ENCODE results near the gene YTHDC1. TPM values are rescaled to one million over a fixed set of nuclear protein-coding genes. Genes with fewer than 3 reads are reported as not detected.

The YTHDC1 gene
- total RNA-seq, 6 experiments from 2014 or later: 41.3 to 51.8 (median 50.1) TPM

DNA sequence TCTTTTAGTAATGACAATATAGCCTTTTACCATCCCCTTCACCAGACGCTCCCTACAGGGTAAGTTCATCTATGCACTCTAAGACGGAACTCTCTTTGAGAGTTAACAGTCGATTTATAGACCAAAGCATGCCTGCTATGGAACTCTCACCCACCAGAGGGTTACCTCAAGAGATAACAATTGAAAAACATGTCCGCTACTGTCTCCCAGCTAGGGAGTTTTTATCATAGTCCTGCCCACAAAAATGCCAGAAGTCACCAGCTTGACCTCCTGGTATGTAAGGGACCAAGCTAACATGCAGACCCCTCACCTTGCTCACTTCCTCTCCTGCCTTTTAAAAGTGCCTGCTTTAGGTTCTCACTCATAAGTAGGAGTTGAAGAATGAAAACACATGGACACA lies 16.7 kb upstream of the YTHDC1 start:
- no peak for DNase-seq
- no peak overlapping the region for H3K27ac Mint-ChIP-seq
- no peak overlapping the region for H3K4me3 Mint-ChIP-seq
- TF ChIP-seq, protein P1, sequence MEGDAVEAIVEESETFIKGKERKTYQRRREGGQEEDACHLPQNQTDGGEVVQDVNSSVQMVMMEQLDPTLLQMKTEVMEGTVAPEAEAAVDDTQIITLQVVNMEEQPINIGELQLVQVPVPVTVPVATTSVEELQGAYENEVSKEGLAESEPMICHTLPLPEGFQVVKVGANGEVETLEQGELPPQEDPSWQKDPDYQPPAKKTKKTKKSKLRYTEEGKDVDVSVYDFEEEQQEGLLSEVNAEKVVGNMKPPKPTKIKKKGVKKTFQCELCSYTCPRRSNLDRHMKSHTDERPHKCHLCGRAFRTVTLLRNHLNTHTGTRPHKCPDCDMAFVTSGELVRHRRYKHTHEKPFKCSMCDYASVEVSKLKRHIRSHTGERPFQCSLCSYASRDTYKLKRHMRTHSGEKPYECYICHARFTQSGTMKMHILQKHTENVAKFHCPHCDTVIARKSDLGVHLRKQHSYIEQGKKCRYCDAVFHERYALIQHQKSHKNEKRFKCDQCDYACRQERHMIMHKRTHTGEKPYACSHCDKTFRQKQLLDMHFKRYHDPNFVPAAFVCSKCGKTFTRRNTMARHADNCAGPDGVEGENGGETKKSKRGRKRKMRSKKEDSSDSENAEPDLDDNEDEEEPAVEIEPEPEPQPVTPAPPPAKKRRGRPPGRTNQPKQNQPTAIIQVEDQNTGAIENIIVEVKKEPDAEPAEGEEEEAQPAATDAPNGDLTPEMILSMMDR (IDR thresholded peaks at IDR 0.05): no peak
- H3K27me3 Mint-ChIP-seq (ENCODE audit: insufficient read depth): no peaks in the 10 kb centered on the region; the same call in none of the 2 replicates
- peaks cover 14% of the 10 kb centered on the region for H3K9me3 Mint-ChIP-seq
- H3K36me3 Mint-ChIP-seq (ENCODE audit: low read depth): peaks cover 16% of the 10 kb centered on the region
- peaks cover 34% of the 10 kb centered on the region for H3K4me1 Mint-ChIP-seq (ENCODE audit: low read depth)

DNA sequence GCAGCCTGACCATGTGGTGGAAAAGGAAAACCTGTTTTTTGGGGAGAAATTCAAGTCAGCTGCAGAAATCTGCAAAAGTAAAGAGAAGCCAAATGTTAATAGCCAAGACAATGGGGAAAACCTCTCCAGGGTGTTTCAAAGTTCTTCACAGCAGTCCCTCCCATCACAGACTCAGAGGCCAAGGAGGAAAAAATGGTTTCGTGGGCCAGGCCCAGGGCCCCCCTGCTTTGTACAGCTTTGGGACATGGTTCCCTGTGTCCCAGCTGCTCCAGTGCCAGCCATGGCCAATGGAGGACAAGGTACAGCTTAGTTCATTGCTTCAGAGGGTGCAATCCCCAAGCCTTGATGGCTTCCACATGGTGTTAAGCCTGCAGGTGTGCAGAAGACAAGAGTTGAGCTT lies 15.2 kb upstream of the YTHDC1 start:
- Mint-ChIP-seq H3K27me3 (ENCODE audit: insufficient read depth) (peaks cover 3% of the 10 kb centered on the region), H3K36me3 (ENCODE audit: low read depth) (peaks cover 16% of the 10 kb centered on the region), H3K4me1 (ENCODE audit: low read depth) (peaks cover 49% of the 10 kb centered on the region), H3K4me3 (no peak overlapping the region), H3K9me3 (peaks cover 14% of the 10 kb centered on the region), H3K27ac (no peak overlapping the region)
- no peak for DNase-seq
- TF ChIP-seq, protein P1 (IDR thresholded peaks at IDR 0.05): no peak

DNA sequence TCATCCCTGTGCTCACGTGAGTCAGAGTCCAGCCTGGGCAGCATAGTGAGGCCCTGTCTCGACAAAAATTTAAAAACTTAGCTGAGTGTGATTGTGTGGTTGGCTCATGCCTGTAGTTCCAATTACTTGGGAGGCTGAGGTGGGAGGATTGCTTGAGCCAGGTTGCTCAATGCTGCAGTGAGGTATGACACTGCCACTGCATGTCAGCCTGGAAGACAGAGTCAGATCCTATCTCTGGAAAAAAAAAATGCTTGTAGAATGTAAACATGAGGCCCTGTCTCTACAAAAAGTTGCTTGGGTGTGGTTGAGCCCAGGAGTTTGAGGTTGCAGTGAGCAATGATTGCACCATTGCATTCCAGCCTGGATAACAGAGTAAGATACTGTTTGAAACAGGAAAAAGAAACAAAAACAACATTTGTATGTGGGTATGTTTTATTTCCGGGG lies 11.3 kb upstream of the YTHDC1 start:
- Mint-ChIP-seq H3K36me3 (ENCODE audit: low read depth) (peaks cover 16% of the 10 kb centered on the region), H3K4me1 (ENCODE audit: low read depth) (peaks cover 28% of the 10 kb centered on the region), H3K27me3 (ENCODE audit: insufficient read depth) (peaks cover 4% of the 10 kb centered on the region), H3K4me3 (peak overlapping the region; percentile 49), H3K27ac (peak overlapping the region; percentile 86), H3K9me3 (peaks cover 14% of the 10 kb centered on the region)
- peak; percentile 80 for DNase-seq
- TF ChIP-seq, protein P1 (IDR thresholded peaks at IDR 0.05): no peak

DNA sequence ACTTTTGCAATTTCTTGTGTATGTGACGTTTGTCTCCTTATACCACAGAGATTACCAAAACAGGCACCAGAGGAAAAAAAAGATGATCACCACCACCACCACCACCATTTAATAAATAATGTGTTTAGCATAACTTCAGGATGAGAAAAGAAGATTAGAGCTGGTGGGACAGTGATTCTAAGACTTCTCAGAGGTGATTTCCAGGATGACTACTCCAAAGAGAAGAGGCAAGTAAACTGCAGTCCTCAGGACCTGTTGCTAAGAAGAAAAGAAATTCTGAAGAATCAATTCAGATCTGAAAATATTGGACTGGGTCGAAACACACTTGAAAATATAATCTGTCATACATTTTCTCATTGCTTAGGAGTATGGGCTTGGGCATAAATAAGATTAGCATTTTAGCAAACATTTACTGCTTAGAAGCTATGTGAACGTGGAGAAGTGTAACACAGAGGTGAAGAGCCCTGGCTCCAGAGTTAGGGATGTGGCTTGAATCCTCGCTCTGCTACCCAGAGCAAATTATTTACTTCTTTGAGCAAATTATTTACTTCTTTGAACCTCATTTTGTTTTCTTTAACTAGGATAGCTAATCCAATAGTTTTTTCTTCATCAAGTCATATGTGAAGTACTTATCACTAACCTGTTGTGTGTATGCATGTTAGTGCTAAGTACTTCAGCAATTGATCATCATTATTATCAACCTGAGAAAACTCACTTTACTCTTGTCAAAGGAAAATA lies 10.5 kb upstream of the YTHDC1 start:
- Mint-ChIP-seq H3K27me3 (ENCODE audit: insufficient read depth) (peaks cover 5% of the 10 kb centered on the region), H3K4me3 (peak overlapping the region; percentile 49; the same call in 1 of the 2 replicates), H3K36me3 (ENCODE audit: low read depth) (peaks cover 16% of the 10 kb centered on the region), H3K9me3 (peaks cover 14% of the 10 kb centered on the region), H3K4me1 (ENCODE audit: low read depth) (peaks cover 28% of the 10 kb centered on the region), H3K27ac (peak overlapping the region; percentile 86)
- DNase-seq: no peak
- TF ChIP-seq, protein P1 (IDR thresholded peaks at IDR 0.05): no peak

DNA sequence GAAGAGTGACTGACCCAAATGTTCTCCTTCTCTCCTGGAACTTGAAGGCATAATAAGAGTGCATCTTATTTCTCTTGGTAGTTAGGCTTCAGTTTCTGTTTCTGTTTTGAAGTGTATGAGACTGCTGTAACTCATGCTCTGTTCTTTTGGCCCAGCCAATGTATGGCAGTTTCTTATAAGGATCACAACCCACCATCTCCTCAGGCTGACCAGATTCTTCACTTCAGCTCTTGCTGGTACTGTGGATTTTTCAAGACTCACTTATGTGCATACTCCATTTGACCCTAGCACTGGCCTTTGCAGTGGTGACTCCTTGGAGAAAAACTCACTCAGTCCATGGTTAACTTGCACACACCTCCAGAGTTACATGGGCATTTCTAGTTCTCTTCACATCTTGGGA lies 9.6 kb upstream of the YTHDC1 start:
- H3K27me3 Mint-ChIP-seq (ENCODE audit: insufficient read depth): peaks cover 5% of the 10 kb centered on the region
- TF ChIP-seq, protein P1 (IDR thresholded peaks at IDR 0.05): no peak
- H3K4me1 Mint-ChIP-seq (ENCODE audit: low read depth): peaks cover 28% of the 10 kb centered on the region
- peaks cover 9% of the 10 kb centered on the region for H3K36me3 Mint-ChIP-seq (ENCODE audit: low read depth)
- no peak for DNase-seq
- peak overlapping the region; percentile 8; the same call in 1 of the 2 replicates for H3K27ac Mint-ChIP-seq
- peaks cover 9% of the 10 kb centered on the region for H3K9me3 Mint-ChIP-seq
- no peak overlapping the region for H3K4me3 Mint-ChIP-seq
